Fibroblast of skin of scalp (primary cell): ENCODE data around the gene GGTLC2. TPM values are rescaled to one million over a fixed set of nuclear protein-coding genes. Genes with fewer than 3 reads are reported as not detected.
A peak's percentile ranks its signal among the peaks of the same experiment; 100 is the strongest.
"Not testable (repeated sequence)": the region's sequence is repeated elsewhere in the genome, so short reads cannot be mapped to it uniquely, and the experiment has no call there.

Experiments
- DNase-seq: peaks from one replicate; pipeline ENCODE4 v3.0.0-alpha.2; 2013
- polyA plus RNA-seq, 2 experiments: library from polyadenylated mRNA; unstranded; fragments of 120-200 nt; gene quantifications; one replicate each; pipeline ENCODE4 v1.2.1, GENCODE V29; 2013; ENCODE audit not compliant: insufficient read length in 2 of 2

The GGTLC2 gene
- polyA plus RNA-seq (2013, experiment 1 of 2; ENCODE audit: insufficient read length) = not detected
- polyA plus RNA-seq (2013, experiment 2 of 2; ENCODE audit: insufficient read length) = 0.78 TPM

DNA sequence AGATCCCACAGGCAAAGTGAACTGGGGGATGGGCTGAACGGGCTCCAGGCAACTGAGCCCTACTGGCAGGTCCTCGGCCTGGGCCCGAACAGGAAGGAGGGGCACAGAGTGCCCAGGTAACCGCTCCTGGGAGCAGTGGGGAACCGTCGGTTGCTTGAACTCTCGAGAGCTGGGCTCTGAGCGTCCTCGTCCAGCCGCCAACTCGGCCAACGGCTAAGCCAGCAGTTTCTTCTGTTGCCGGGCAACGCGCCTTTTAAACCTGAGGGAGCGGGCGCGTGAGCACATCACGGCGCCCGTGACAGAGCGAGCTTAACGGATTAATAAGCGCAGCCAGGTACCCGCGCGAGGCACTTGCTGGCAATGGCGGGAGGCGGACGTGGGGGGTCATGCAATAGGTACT lies at the start of gene GGTLC2:
GGTLC2 (plus strand) TSS at position 301 of the 400 bp plus-strand sequence. CDS start 1,732 bp downstream, outside the sequence.
- not testable (repeated sequence) for DNase-seq

DNA sequence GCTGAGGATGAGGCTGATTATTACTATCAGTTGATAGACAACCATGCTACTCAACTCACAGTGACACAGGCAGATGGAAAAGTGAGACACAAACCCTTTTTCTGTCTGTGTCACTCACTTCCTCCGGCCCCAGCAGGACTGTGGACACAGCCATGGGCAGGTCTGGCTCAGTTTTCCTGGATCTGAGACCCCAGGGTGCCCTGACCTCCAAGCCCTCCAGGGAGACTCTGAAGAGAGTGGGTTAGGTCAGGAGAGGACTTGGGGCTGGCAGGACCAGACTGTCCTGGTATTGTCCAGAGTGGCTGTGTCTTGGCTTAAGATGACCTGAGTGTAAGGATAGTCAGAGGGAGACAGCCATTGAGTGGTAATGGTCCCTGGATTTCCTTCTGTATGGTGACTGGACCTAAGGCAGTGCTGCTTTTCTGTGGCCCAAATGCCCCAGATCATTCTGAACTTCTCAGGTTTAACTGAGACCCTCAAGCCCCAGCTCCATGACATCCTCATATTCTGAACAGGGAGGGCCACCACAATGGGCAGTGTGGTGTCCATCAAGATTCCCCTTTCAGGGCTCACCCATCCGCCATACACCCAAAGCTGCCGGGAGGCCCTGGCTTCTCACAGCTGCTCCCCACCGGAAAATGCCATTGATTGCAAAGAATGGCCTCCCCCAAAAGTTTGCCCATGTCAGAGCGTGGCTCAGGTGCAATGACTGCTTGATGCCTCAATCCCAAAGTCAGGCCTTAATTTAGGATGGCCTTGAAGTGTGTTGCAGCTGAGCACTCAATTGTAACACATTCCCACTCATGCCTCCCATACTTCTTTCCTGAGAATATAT lies 49.2 kb upstream of the GGTLC2 start:
- no peak for DNase-seq

DNA sequence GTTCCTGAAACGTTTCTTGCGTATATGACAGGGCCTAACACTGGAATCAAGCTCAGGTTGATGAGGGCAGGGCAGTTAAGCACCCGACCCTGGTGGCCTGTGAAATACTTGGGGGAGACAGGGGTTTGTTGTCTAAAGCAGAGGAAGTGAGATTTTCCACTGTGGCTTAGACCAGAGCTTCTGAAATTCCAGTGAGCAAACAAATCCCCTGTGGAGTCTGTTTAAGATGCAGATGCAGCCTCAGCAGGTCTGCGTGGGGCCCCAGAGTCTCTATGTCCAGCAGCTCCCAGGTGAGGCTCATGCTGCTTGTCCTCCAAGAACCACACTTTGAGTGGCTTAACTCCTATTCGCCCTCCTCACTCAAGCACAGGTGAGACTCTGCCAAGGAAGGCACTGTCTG lies 46.3 kb upstream of the GGTLC2 start:
- DNase-seq = no peak

DNA sequence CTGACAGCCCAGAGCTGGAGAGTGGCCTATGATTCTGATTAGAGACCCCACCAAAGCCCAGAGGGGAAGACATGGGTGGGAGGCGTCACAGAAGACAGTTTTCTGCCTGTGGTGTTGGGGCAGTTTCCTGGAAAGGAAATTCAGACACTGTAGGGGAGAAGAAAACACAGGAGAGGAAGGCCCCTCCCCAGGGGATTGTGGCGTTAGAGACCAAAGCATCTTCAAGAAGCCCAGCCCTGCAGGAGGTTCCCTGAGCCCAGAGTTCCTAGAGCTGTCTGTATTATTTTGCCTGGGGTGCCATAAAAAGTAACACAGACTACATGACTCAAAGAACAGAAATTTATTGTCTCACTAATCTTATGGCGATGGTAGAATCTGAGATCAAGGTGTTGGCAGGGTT lies 45.2 kb upstream of the GGTLC2 start:
- no peak for DNase-seq

DNA sequence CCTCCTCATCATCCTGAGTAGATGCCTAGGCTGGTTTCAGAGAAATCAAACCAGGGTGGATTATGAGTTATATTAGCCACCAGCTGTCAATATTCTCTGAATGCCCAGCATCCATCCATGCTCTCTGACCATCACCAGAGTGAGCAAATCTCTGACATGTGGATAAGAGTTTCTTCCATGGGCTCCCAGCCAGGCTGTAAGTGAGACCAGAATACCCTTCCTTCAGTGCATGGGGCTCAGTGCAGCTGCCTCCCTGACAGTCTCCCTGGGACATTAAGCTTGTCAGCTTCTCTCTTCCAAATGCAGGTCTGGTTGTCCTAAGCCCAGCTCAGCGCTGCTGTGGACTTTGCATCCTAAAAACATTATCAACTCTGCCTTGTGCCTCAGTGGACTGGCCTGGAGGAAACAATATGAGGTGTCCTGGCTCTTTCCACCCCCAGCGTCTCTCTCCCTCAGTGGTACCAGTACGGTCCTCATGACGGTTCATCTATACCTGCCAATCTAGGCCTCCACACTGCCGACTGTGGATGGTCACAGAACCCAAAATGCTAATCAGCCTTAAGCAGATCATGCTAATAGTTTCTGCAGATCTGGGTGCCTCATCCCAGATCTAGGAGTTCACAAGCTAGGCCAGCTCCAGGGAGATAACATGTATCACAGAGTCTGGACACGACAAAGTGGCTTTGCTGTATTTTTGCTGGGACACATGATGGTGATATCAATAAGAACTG lies 43.7 kb upstream of the GGTLC2 start:
- DNase-seq = no peak

DNA sequence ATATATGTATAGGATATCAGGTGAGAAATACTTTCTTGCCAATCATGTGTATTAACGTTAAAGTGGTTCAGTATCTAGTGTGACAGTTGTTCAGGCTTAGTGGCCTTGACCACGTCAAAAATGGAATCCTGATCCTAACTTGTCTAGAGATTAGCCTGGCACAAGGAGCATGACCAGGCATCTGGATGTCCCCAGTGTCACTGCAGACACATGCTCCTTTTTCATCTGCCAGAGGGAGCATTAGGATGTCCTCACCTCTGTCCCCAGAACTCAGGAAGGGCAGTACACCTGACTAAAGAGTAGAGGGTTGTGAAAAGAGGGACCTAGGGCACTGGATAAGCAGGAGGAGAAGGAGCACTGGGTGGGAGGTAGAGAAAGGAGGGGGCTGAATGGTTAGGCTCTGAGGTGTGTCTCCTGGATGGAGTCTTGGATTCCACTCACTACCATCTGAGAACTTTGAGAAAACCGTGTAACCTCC lies 40.9 kb upstream of the GGTLC2 start:
- DNase-seq = no peak

DNA sequence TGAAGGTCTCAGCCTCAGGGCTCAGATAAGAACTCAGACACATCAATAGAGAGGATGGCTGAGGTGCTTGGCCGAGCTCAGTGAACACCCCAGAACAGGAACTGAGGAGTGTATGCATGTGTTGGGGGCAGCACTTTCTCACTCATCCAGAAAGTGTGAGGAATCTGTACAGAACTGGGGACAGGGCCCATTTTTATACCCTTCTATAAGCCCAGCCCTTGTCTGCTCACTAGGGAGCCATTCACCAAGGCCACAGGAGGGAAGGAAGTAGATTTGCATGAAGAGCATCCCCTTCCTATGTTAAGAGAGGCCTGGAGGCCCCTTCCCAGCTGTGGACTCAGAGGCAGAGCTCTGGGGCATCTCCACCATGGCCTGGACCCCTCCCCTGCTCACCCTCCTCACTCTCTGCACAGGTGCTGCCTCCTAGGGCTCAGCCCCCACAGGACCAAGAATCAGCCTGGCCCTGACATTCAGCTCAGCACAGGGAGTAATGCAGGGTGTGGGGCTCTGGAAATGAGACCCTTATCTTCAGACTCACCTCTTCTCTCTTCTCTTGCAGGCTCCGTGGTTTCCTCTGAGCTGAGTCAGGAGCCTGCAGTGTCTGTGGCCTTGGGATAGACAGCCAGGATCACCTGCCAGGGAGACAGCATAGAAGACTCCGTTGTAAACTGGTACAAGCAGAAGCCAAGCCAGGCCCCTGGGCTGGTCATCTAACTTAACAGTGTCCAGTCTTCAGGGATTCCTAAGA lies 39.9 kb upstream of the GGTLC2 start:
- no peak for DNase-seq

DNA sequence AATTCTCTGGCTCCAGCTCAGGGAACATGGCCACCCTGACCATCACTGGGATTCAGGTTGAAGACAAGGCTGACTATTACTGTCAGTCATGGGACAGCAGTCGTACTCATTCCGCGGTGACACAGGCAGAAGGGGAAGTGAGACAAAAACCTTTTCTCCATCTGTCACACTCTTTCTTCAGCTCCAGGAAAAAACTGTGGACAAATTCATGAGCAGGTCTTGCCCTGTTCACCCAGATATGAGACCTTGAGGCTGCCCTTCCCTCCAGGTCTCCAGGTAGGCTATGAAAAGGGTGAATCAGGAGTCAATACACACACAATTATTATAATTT lies 39.4 kb upstream of the GGTLC2 start:
- no peak for DNase-seq

DNA sequence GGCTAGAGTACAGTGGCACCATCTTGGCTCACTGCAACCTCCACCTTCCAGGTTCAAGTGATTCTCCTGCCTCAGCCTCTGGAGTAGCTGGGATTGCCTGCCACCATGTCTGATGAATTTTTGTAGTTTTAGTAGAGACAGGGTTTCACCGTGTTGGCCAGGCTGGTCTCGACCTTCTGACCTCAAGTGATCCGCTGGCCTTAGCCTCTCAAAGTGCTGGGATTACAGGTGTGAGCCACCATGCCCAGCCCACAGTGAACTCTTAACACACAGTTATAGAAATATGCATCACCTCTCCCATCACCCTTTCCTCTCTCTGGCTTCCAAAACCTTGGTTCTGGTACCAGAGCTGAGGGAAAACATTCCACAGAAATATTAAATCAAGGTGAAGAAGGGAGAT lies 36.4 kb upstream of the GGTLC2 start:
- not testable (repeated sequence) for DNase-seq

DNA sequence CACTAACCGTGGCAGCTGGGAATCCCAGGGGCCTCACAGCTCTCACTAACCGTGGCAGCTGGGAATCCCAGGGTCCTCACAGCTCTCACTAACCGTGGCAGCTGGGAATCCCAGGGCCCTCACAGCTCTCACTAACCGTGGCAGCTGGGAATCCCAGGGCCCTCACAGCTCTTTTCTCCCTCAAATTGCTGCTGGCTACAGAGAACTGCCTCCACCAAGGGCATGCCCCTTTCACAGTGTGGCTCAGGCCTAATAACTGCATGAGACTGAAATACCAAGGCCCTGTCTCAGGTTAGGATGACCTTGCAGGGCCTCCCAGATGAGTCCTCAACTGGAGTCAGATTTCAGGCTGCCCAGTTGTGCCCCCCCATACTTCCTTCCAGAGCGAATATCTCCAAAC lies 35.1 kb upstream of the GGTLC2 start:
- no peak for DNase-seq

DNA sequence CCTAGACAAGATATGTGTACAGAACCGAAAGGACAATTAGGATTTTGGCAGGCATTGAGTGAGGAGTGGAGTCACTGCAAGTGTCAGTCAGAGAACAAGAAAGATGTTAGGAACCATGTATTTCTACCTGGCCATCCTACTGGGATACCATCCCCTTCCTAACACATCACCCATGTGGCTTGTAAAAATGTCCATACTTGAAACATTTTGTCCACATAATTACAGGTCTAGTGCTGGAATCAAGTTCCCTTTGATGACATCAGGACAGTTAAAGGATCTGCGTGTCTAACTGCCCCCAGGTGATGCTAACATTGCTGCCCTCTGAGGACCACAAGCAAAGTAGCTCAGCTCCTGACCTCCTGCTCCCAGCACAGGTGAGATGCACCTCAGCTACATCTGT lies 31.9 kb upstream of the GGTLC2 start:
- no peak for DNase-seq

DNA sequence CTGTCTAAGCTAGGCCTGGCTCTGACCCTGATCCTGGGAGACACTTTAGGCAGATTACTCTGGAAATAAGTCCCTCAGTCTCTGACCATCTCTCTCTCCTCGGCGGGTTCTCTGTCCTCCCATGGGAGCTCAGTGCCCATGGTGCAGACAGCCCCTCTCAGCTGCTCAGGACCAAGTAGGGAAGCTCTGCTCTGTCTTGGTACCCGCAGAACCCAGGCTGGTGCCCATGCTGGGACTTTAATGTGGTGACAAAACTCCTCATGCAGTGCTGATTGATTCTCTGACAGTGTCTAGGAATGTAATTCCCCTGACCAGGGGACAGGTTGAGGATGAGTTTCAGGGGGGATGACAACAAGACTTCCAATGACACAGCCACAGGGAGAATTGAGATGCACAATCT lies 30.3 kb upstream of the GGTLC2 start:
- no peak for DNase-seq

DNA sequence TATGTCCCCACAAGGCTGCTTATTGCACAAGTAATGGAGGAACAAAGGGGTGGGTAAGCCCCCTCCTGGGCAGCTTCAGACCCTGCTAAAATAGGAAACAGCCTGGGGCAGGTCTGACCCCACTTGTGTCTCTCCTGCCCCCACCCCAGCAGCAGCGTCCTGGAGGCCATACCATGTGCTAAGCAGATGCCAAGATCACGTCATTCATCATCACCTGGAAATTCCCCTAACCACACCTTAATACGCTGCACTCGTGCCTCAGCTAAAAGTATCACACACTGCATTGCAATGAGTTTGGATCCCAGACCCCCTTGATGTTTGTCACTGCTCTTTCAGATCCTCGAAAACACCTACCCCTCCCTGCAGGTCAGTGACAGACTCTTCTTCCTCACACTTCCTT lies 27.8 kb upstream of the GGTLC2 start:
- no peak for DNase-seq

DNA sequence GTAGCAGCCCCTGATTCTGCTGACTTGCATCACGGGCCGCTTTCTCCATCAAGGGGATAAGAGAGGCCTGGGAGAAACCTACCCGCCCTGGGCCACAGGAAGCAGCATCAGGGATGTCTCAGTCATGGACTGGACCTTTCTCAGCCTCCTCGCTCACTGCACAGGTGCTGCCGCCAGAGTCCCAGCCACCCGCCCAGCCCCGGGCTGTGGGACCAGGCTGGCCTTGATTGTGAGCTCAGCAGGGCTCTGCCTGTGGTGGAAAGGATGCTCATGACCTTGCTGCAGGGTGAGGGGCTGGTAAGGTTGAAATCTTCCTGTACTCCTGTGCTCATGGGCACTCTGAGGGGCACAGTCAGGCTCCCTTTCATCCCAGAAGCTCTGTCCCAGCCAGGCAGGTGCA lies 26.0 kb upstream of the GGTLC2 start:
- DNase-seq = no peak

DNA sequence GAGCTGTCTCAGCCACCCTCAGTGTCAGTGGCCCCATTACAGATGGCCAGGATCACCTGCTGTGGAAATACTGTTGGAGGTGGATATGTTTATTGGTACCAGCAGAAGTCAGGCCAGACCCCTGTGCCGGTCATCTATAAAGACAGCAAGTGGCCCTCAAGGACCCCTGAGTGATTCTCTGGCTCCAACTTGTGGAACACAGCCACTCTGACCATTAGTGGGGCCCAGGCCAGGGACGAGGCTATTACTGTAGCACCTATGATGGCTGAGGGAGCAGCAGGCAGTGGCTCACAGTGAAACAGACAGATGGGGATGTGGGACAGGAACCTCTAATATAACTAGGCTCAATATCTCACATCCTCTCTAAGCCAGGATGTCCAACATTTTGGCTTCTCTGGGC lies 25.5 kb upstream of the GGTLC2 start:
- no peak for DNase-seq

DNA sequence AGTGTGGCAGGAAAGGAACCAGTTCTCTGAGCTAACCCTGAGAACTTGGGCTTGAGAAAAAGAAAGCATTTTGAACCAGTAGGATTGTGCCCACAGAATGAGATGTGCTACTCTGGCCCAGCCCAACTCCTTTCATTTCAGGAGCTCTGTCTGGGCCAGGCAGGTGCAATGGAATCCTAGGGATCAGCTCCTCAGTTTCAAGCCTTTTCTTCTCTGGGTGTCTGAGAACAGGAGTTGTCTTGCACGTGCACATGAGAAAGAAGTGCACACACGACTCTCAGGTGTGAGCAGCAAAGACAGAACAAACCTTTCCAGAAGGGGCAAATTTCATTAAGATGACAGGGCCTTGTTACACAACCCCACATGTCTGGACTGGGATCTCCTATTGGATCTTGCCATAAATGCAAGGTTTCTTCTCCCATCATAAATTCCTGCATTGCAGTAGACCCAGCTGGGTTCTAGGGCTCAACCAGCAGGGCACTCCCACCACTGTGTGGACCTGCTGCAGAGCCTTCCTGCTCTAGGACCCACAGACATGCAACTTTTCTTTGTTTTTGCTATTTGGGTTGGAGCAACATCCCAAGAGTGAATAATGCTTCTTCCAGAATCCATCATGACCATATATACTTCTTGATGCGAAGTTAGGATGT lies 24.5 kb upstream of the GGTLC2 start:
- DNase-seq = no peak

DNA sequence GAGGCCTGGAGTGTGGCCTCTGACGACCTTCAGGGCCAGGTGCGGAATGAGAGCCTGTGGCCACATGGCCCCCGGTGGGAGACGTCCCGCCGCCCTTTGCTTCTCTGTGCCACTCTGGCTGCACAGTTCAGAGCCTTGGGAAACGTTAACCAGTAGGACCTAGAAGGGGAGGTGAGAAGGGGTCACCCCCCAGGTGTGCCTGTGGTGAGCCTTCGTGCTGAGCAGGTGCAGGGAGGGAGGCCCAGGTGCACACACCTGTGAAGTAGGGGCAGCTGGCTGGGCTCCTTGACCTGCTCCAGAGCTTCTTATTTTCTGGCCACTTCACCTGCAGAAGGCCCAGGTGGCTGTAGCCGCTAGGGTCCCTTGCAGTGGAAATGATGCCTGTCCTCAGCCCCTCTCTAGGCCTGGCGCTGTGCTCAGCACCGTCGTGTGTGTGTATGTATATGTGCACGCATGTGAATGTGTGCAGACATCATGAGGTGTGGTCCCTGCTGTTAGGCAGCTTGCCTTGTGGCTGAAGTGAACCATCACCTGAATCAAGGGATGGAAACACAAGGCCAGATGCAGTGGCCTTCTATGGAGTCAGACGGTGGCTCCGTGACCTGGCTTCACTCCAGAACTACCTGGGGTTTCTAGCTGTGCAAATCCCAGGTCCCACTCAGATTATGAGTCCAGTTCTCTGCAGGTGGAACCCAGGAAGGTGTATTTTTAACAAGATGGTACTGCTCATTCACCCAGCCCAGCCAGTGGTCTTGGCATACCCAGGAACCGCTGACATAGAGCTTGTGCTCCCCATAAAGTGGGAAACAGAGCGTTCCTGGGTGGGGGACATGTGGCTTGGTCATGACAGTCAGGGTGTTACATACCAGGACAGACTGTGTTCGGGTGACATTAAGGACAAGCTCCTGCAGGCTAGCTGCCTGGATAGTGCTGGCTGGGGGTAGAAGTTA lies 15.6 kb upstream of the GGTLC2 start:
- not testable (repeated sequence) for DNase-seq

DNA sequence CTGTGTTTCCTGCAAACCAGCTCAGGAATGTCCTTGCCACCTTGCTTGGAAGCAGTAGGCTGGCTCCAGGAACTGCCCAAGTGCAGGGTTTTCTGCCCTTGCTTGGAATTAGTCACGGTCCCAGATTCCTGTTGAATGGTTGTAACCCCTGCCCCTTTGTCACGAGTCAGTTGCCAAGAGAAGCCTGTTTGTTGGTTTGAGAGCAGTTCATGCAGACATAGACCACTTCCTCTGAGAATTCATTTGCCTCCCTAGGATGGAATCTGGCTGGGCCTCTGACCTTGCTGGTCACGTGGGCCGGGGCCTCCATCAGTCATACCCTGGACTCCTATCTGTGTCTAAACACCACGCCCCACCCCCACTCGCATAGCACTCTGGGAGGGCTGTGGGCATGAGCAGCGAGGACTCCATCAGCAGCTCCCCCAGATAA lies 13.2 kb upstream of the GGTLC2 start:
- not testable (repeated sequence) for DNase-seq

DNA sequence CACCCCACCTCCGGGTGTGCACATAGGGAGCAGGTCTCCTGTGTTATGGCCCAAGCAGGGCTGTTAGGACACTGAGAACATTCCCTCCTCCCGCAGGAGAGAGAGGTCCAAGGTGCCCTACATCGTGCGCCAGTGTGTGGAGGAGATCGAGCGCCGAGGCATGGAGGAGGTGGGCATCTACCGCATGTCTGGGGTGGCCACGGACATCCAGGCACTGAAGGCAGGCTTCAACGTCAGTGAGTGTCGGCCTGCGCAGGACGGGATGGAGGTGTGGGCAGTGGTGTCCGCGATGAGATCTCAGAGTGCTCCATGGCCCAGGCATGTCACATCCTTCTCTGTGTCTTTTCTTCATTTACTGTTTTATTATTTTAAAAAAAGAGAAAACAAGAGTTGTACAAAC lies 12.2 kb upstream of the GGTLC2 start:
- DNase-seq = not testable (repeated sequence)

DNA sequence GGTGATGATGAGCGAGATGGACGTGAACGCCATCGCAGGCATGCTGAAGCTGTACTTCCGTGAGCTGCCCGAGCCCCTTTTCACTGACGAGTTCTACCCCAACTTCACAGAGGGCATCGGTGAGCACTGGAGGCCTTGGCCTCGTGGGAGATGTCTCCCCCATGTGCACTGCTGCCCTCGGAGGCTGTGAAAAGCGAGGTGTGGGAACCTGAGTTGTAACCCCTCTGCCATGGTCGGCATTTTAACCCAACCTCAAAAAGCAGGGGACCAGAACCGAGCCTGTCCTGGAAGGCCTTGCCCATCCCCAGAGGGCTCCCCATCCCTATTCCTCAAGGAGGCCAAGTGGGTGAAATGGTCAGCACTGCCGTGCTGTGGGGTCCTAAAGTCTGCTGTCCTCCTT lies 10.9 kb upstream of the GGTLC2 start:
- DNase-seq = not testable (repeated sequence)

DNA sequence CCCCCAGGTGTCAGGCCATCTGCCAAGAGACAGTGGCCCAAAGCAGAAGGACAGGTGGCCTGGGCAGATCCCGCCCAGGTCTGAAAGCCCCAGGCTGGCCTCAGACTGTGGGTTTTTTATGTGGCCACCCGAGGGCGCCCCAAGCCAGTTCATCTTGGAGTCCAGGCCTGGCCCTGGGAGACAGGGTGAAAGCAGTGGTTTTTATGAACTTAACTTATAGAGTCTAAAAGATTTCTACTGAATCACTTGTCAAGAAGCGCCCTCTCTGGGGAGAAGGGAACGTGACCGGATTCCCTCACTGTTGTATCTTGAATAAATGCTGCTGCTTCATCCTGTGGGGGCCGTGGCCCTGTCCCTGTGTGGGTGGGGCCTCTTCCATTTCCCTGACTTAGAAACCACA lies 8.2 kb upstream of the GGTLC2 start:
- DNase-seq = peak; percentile 6
